ENCODE data around the gene LYSMD2. TPM values are rescaled to one million over a fixed set of nuclear protein-coding genes. Genes with fewer than 3 reads are reported as not detected.
A peak's percentile ranks its signal among the peaks of the same experiment; 100 is the strongest.

Gene LYSMD2
- total RNA-seq, 1 donor from 2014 or later, result 0.78 TPM

- DNase-seq, result no peak
- Mint-ChIP-seq H3K27ac (ENCODE audit: unreplicated experiment) (peak overlapping the region; percentile 71), H3K36me3 (ENCODE audit: unreplicated experiment) (peaks cover 20% of the 10 kb centered on the region), H3K27me3 (ENCODE audit: unreplicated experiment) (no peaks in the 10 kb centered on the region), H3K4me1 (ENCODE audit: low read depth, unreplicated experiment) (peaks cover 29% of the 10 kb centered on the region), H3K4me3 (ENCODE audit: unreplicated experiment) (peak overlapping the region; percentile 21), H3K9me3 (ENCODE audit: unreplicated experiment) (peaks cover 5% of the 10 kb centered on the region)
- TF ChIP-seq CTCF (IDR thresholded peaks at IDR 0.05; ENCODE audit: partially characterized antibody, unreplicated experiment), result no peak
These were observed 48.6 kb downstream of the LYSMD2 start for GRCh38 chr15:51688863-51689262.

- no peak for TF ChIP-seq CTCF (IDR thresholded peaks at IDR 0.05; ENCODE audit: partially characterized antibody, unreplicated experiment)
- no peaks in the 10 kb centered on the region for H3K27me3 Mint-ChIP-seq (ENCODE audit: unreplicated experiment)
- H3K9me3 Mint-ChIP-seq (ENCODE audit: unreplicated experiment), result peaks cover 4% of the 10 kb centered on the region
- H3K36me3 Mint-ChIP-seq (ENCODE audit: unreplicated experiment), result peaks cover 19% of the 10 kb centered on the region
- H3K27ac Mint-ChIP-seq (ENCODE audit: unreplicated experiment), result no peak overlapping the region
- H3K4me1 Mint-ChIP-seq (ENCODE audit: low read depth, unreplicated experiment), result peaks cover 31% of the 10 kb centered on the region
- no peak for DNase-seq
- no peak overlapping the region for H3K4me3 Mint-ChIP-seq (ENCODE audit: unreplicated experiment)
These were observed 49.9 kb downstream of the LYSMD2 start for GRCh38 chr15:51687565-51687964.

GRCh38 chr15:51681303-51681963 lies 56.0 kb downstream of the LYSMD2 start, which contains the start of gene SCG3:
Gene SCG3, plus strand, starts transcription at chr15:51681503. Its CDS starts 253 bp downstream, at chr15:51681756.
- peaks cover 7% of the 10 kb centered on the region for H3K27me3 Mint-ChIP-seq (ENCODE audit: unreplicated experiment)
- no peak for TF ChIP-seq CTCF (IDR thresholded peaks at IDR 0.05; ENCODE audit: partially characterized antibody, unreplicated experiment)

DNA sequence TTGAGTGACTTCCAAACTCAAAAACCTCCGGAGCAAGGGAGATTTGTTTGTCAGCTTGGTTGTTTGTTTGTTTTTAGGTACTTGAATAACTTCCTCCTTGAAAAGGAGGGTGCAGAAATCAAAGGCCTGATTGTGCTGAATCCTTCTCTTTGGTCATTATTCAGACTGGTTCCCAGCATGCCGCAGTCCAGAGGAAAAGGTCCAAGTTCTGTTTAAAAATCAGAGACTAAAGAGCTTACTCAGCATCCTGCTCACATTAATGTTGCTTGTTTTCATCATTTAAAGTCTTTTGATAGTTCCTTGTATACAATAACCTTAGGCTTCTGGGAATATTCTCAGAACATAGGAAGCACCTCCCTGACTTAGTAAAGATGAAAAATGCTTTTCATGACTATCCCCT lies 57.1 kb downstream of the LYSMD2 start:
- Mint-ChIP-seq H3K36me3 (ENCODE audit: unreplicated experiment) (peaks cover 4% of the 10 kb centered on the region), H3K9me3 (ENCODE audit: unreplicated experiment) (peaks cover 6% of the 10 kb centered on the region), H3K27ac (ENCODE audit: unreplicated experiment) (peak overlapping the region; percentile 95)

More at GRCh38 chr15:51681303-51681963, 56.0 kb downstream of the LYSMD2 start, which contains the start of gene SCG3:
- H3K9me3 Mint-ChIP-seq (ENCODE audit: unreplicated experiment), result peaks cover 6% of the 10 kb centered on the region
- DNase-seq, result peak; percentile 91
- H3K4me3 Mint-ChIP-seq (ENCODE audit: unreplicated experiment), result peak within 1 kb of the TSS; percentile 98
- H3K4me1 Mint-ChIP-seq (ENCODE audit: low read depth, unreplicated experiment), result peaks cover 18% of the 10 kb centered on the region
- peak within 1 kb of the TSS; percentile 95 for H3K27ac Mint-ChIP-seq (ENCODE audit: unreplicated experiment)
- peaks cover 4% of the 10 kb centered on the region for H3K36me3 Mint-ChIP-seq (ENCODE audit: unreplicated experiment)

More for the DNA sequence above, 57.1 kb downstream of the LYSMD2 start:
- TF ChIP-seq CTCF (IDR thresholded peaks at IDR 0.05; ENCODE audit: partially characterized antibody, unreplicated experiment), result no peak
- peaks cover 7% of the 10 kb centered on the region for H3K27me3 Mint-ChIP-seq (ENCODE audit: unreplicated experiment)
- H3K4me1 Mint-ChIP-seq (ENCODE audit: low read depth, unreplicated experiment), result peaks cover 18% of the 10 kb centered on the region
- DNase-seq, result no peak
- H3K4me3 Mint-ChIP-seq (ENCODE audit: unreplicated experiment), result peak overlapping the region; percentile 98

All from glutamatergic neuron (in vitro differentiated cells).